CD4-positive, alpha-beta T cell treated with Interleukin-15 for 4 hours (primary cell): ENCODE data around the gene GCDH.
A peak's percentile ranks its signal among the peaks of the same experiment; 100 is the strongest.
"Not testable (repeated sequence)": the region's sequence is repeated elsewhere in the genome, so short reads cannot be mapped to it uniquely, and the experiment has no call there.

Experiments used
- DNase-seq: peaks from one replicate; pipeline ENCODE4 v3.0.0-alpha.2; 2020; ENCODE audit warnings: low spot score

The GCDH gene

DNA sequence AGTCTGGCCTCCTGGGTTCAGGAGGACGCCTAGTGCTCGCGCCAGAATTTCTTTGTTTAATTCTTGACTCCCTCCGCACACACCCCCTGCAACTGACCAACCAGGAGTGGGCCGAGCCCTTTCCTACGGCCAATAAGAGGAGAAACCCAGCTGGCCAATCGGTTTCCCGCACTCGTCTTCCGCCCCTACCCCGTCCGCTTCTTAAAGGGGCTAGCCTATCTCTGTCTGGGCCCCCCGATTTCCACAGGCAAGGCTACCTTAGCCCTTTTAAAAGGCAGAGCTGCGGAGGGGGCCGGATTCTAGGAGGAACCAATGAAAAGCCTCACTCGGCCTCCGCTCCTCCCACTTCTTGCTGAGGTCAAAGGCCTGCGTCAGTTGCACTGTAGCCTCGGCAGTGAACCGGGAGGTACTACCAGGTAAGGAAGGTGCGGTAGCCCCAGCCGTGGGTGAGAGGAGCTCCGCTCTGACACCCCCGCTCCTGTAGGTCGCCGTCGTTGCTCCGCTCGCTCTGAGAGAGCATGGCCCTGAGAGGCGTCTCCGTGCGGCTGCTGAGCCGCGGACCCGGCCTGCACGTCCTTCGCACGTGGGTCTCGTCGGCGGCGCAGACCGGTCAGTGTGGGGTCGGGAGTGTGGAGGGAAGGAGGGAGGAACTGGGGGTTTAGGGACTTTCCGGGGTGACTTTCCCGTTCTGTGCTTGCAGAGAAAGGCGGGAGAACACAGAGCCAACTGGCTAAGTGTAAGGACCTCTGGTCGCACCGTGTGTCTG lies at the start of gene GCDH:
GCDH (plus strand) TSS at position 374 of the 766 bp plus-strand sequence; CDS start at position 519, 145 bp downstream.
- DNase-seq: peak; percentile 97

DNA sequence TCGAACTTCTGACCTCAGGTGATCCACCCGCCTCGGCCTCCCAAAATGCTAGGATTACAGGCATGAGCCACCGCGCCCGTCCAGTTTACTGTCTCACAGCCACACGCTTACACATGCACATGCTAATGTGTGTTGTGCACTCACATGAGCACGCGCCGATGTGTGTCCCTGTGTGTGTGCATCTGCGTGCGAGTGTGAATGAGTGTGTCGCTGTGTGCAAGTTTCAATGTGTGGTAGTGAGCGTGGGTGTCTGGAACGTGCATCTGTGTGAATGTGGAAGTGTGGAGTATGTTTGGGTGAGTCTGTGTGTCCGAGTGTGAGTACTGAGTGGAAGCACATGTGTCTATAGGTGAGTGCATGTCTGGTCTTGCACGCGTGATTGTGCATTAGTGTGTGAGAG lies 48.4 kb upstream of the GCDH start:
- no peak for DNase-seq

DNA sequence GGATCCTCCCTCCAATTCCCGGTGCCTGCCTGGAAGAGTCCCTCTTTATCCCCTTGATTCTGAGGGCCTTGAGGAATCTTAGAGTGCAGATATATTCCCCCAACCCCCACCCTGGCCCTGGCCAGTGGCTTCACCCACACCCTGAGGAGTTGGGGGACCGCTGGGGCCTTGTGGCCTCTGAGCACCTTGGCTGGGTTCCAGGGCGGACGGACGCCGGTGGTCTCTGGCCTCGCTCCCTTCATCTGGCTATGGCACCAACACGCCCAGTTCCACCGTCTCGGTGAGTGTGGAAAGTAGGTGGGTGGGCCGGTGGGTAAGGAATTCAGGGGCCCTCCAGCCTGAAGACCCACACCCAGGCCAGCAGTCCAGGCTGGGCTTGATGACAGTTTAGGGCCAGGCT lies 47.6 kb upstream of the GCDH start:
- DNase-seq: no peak

DNA sequence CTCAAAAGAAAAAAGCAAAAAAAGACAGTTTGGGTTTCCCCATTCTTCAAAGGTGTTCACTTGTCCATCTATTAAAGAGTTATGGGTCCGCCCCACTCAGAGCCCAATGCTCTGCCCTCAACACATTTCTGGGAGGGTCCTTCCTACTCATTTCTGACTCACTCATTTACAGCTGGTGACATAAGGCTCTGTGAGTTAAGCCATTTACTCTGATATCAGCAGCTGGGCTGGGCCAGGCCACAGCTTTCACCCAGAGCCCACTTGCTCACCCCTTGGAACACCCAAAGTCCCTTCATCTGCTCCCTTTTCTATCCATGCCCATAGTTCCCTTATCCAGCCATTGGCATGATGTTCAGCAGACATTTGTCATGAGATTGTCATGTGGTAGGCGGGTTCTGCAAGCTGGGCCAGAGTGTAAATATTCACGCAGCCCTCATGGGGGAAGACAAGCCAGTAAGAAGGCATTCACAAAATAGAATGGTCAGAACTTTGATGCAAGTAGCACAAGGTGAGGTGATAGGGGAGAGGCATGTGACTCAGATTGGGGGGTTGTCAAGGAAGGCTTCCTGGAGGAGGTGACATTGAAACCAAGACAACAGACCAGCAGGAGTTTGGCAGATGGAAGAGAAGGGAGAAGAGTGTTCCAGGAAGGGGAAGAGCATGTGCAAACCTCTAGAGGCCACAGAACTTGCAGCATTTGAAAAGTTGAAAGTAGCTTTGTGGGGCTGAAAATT lies 46.8 kb upstream of the GCDH start:
- DNase-seq: no peak

DNA sequence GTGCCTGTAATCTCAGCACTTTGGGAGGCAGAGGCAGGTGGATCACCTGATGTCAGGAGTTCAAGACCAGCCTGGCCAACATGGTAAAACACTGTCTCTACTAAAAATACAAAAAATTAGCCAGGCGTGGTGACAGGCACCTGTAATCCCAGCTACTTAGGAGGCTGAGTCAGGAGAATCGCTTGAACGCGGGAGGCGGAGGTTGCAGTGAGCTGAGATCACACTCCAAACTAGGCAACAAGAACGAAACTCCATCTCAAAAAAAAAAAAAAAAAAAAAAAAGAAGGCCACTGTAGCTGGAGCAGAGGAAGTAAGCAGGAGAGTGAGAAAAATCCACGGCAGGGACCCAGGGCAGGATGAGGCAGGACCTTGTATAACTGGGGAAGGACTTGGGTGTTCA lies 44.3 kb upstream of the GCDH start:
- DNase-seq: not testable (repeated sequence)

DNA sequence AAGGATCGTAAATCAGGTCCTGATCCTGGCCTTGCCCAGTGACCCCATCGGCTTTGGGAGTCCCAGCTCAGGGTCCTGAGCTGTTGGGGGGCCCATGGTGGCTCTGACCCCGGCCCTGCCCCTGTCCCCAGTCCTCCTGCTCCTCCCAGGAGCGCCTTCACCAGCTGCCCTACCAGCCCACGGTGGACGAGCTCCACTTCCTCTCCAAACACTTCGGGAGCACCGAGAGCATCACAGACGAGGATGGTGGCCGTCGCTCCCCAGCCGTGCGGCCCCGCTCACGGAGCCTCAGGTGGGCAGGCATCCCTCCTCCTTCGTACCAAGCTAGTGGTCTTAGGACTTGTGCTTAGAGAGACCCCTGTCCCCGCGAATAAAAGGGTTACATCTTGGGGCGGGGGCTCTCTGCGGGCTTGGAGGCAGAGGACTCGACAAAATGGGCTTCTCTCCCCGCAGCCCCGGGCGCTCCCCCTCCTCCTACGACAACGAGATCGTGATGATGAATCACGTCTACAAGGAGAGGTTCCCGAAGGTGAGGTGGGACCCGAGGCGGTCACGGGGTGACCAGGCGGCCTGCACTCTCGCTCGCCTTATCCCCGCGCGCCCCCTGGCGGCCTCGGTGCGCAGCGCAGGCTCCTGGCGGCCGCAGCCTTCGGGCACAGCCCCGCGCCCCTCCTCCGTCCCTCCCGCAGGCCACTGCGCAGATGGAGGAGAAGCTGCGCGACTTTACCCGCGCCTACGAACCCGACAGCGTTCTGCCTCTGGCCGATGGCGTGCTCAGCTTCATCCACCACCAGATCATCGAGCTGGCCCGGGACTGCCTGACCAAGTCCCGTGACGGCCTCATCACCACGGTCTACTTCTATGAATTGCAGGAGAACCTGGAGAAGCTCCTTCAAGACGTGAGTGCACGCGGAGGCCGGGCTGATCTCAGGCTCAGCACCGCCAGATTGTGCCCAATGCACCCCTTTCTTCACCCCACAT lies 43.5 kb upstream of the GCDH start:
- DNase-seq: peak; percentile 84

DNA sequence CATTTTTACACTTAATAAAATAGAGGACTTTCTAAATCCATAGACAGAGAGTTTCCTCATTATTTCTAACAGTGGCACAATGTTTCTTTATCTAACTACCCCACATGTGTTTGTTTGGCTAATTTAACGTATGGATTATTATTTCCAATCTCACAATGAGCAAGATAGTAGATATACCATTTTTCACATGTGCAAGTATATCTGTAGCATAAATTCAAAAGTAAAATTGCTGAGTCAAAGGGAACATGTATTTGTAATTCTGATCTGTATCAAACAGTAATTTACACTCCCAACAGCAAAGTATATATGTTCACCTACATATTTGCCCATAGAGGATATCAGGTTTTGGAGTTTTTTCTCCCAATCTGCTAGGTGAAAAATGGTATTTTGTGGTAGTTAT lies 34.3 kb upstream of the GCDH start:
- DNase-seq: no peak

DNA sequence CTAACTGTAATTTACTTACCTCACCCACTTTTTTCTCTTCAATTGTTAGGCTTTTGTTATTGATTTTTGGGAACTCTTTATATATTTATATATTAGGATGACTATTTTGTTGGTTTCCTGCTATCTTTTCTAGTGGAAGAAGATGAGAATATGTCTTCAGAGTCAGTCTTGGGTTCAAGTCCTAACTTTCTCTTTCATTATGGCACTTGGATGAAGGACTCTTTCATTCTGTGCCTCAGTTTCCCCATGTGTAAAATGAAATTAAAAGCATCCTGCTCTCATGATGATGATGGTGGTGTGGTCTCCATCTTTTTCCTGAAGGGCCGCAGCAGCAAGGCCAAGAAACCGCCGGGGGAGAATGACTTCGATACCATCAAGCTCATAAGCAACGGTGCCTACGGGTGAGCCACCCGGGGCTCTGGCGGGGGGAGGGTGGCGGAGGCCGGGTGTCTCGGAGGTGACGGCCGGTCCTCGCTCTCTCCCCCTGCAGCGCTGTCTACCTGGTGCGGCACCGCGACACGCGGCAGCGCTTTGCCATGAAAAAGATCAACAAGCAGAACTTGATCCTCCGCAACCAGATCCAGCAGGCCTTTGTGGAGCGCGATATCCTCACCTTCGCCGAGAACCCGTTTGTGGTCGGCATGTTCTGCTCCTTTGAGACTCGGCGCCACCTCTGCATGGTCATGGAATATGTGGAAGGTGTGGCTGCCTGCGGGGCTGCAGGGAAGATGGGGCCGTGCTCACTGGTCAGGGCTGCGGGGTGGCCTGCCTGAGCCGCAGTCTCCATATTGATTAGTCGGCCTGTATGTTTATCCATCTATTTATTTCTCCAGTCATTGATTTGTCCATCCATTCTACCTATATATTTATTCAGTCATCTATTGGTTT lies 32.7 kb upstream of the GCDH start:
- DNase-seq: no peak

DNA sequence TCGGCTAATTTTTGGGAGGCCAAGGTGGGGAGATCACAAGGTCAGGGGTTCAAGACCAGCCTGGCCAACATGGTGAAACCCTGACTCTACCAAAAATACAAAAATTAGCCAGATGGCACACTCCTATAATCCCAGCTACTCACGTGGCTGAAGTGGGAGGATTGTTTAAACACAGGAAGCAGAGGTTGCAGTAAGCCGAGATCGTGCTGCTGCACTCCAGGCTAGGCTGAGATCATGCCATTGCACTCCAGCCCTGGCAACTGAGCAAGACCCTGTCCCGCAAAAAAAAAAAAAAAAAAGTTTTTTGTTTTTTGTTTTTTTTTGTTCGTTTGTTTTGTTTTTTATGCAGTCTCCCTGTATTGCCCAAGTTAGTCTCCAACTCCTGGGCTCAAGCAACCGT lies 31.4 kb upstream of the GCDH start:
- DNase-seq: no peak

DNA sequence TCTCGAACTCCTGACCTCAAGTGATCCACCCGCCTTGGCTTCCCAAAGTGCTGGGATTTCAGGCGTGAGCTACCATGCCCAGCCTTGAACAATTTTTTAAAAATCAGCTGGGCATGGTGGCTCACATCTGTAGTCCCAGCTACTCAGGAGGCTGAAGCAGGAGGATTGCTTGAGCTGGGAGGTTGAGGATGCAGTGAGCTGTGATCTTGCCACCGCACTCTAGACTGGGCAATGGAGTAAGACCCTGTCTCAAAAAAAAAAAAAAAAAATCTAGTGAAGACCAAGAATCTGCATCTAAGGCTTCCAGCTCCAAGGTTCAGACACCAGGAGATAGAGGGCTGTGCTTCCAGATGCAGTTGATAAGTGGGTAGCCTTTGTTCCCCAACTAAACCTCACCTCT lies 26.8 kb upstream of the GCDH start:
- DNase-seq: no peak

DNA sequence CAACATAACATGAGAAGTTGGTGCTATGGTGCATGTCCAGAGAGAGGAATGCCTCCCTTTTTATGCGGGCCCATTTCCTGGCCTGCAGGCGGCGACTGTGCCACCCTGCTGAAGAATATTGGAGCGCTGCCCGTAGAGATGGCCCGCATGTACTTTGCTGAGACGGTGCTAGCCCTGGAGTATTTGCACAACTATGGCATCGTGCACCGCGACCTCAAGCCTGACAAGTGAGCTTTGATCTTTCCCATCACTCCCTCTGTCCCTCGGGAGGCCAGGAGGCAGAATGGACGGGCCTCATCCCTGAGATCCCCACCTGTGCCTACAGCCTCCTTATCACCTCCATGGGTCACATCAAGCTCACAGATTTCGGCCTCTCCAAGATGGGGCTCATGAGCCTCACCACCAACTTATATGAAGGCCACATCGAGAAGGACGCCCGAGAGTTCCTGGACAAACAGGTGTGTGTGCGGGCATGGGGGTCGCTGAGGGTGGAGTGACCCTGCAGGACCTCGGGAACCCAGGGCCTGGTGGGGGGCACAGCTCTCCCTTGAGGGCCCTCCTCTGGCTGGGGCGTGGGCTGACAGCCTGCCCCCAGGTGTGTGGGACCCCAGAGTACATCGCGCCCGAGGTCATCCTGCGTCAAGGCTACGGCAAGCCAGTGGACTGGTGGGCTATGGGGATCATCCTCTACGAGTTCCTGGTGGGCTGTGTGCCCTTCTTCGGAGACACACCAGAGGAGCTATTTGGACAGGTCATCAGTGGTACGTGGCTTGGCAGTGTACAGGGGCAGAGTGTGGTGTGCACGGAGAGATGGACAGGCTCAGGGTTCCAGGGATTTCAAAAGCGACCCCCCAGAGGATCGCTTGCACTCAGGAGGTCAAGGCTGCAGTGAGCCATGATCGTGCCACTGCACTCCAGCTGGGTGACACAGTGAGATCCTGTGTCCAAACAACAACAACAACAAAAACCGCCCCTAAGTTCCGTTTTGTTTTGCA lies 25.9 kb upstream of the GCDH start:
- DNase-seq: no peak

DNA sequence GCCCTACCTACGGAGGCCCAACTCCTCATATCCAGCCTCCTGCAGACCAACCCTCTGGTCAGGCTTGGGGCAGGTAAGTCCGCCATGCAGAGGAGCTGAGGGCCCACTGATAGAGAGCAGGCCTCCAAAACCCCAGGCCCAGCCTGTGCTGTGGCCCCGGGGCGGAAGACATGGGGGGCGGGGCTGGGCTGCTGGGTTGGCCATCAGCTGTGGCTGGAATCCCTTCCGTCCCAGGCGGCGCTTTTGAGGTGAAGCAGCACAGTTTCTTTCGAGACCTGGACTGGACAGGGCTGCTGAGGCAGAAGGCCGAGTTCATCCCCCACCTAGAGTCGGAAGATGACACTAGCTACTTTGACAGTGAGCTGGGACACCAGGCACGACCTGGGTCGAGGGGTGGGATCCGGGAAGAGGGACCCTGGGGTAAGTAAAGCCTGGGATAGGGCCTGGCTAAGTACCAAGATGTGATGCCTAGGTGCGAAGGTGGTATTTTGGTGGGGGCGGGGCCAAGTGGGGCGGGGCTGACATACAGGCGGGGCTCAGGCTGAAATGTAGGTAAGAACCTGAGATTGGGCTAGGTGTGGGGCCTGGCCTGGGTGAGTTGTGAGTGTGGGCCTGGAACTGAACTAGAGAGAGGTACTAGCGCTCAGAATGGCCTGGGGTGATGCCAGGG lies 25.1 kb upstream of the GCDH start:
- no peak for DNase-seq

DNA sequence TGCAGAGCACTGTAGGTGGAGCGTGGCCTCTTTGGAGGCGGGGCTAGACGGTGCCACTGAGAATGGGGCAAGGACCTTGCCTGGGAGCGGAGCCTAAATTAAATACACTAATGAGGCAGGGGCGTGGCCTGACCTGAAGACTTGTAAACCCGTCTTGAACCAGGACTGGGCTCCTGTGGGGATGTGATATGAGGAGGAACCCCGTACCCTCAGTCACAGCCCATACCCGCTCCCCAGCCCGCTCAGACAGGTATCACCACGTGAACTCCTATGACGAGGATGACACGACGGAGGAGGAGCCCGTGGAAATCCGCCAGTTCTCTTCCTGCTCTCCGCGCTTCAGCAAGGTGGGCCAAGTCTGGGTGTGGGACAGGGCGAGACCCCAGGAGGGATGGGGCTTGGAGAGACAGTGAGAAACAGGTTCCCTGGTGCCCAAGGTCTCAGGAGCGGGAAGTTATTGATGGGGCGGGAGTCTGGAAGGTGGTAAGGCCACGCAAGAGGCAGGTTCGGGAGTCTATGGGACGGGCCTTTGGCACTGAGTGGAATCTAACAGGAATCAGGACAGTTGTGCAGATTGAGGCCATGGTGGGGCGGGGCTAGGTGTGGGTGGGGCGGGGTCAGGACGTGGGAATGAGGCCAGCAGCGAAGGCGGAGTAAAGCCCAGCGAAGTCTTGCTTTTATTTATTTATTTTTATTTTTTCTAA lies 24.4 kb upstream of the GCDH start:
- DNase-seq: no peak

DNA sequence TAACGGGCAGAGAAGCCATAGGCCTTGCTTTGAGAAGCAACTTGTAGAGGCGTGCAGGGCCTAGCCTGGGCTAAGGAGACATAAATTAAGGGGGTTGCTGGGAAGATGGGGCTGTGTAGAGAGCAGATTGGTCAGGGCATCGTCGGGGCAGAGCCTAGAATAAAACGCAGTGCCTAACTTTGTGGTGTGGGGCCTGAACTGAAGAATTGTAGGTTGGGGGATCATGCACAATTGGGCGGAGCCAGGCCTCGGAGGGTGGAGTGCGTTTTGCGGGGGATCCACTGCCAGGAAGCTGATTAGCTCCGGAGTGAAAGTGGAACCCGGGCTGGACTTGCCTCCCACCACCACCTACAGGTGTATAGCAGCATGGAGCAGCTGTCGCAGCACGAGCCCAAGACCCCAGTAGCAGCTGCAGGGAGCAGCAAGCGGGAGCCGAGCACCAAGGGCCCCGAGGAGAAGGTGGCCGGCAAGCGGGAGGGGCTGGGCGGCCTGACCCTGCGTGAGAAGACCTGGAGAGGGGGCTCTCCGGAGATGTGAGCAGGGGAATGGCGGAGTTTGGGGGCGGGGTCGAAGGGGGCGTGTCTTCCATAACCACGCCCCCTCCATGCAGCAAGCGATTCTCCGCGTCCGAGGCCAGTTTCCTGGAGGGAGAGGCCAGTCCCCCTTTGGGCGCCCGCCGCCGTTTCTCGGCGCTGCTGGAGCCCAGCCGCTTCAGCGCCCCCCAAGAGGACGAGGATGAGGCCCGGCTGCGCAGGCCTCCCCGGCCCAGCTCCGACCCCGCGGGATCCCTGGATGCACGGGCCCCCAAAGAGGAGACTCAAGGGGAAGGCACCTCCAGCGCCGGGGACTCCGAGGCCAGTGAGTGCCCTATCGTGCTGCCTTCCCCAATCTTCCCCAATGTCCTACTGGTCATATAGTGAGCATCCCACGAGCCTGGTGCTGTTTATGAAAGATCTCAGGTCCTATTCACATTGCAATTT lies 23.6 kb upstream of the GCDH start:
- DNase-seq: peak; percentile 37

DNA sequence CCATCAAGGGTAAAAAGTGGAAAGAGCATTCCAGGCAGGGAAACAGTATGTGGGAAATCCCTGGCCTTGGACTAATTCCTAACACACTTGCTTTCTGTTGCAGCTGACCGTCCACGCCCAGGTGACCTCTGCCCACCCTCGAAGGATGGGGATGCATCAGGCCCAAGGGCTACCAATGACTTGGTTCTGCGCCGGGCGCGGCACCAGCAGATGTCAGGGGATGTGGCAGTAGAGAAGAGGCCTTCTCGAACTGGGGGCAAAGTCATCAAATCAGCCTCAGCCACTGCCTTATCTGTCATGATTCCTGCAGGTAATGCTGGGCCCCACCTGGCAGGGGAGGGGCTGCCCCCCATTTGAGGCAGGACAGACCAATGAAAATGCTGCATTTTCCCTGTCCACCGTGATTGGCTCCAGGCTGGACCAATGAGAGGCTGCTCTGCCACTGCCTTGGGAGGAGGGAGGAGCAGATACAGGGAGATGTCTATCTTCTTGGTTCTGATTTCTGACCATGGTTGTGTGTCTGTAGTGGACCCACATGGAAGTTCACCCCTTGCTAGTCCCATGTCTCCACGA lies 22.3 kb upstream of the GCDH start:
- DNase-seq: no peak

DNA sequence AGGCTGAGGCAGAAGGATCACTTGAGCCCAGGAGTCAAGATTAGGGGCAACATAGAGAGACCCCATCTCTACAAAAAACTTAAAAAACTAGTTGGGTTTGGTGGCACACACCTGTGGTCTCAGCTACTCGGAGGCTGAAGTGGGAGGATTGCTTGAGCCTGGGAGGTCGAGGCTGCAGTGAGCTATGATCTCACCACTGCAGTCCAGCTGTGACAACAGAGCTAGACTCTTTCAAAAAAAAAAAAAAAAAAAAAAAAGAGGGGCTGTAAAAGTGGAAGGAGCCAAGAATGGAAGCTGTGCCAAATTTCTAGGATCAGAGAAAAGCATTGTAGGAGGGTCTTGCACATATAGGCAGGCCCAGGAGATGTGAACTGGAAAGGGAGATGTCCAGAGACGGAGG lies 19.3 kb upstream of the GCDH start:
- DNase-seq: no peak

DNA sequence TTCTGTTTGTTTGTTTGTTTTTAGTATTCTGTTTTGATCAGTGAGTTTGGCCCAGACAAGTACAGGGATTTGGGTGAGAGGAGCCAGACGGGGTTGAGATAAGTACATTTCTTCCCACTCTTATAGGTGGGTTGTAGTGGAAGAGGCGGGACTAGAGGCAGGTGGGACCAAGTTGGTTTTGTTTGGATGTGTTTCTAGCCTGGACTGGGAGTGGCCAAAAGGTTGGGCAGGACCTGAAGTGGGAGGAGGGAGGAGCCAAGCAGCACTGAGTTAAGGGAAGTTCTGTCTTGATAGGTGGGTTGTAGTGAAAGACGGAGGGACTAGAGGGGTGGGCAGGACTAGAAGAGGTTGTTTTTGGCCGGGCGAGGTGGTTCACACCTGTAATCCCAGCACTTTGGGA lies 18.7 kb upstream of the GCDH start:
- DNase-seq: no peak
